OCI-LY3 (cell line): ENCODE results near the gene OPTC.

Source experiments
- H2AFZ ChIP-seq: fragments of 200-600, 300-600 bp; shearing (Covaris generic); 2 replicates; pipeline ENCODE4 v1.6.0; 2014; ENCODE audit warnings: antibody characterized with exemption, low read depth, low read length
- H3K27ac ChIP-seq: fragments of 200-600, 300-600 bp; sonication (generic); 2 replicates; pipeline ENCODE4 v1.5.1; 2014; ENCODE audit warnings: mild to moderate bottlenecking, low read length, moderate library complexity, mixed read lengths
- H3K27me3 ChIP-seq: fragments of 200-600, 300-600 bp; sonication (generic); 2 replicates; pipeline ENCODE4 v1.6.1; 2014; ENCODE audit warnings: low read depth, low read length, mixed read lengths
- H3K36me3 ChIP-seq: fragments of 200-600, 300-600 bp; sonication (generic); replicated peaks from 2 replicates; pipeline ENCODE3; 2014; ENCODE audit warnings: low read depth, low read length, mixed read lengths
- H3K4me1 ChIP-seq: fragments of 300-600, 200-600 bp; sonication (generic); 2 replicates; pipeline ENCODE4 v1.6.1; 2014; ENCODE audit warnings: low read length, mixed read lengths
- H3K4me2 ChIP-seq: fragments of 200-600, 300-600 bp; sonication (generic); 2 replicates; pipeline ENCODE4 v1.6.1; 2014; ENCODE audit warnings: low read length, mixed read lengths
- H3K4me3 ChIP-seq: fragments of 300-600, 200-600 bp; sonication (generic); 2 replicates; pipeline ENCODE4 v1.5.1; 2014; ENCODE audit warnings: antibody characterized with exemption, mild to moderate bottlenecking, low read length, moderate library complexity
- H3K79me2 ChIP-seq: fragments of 300-600, 200-600 bp; shearing (Covaris generic); 2 replicates; pipeline ENCODE4 v1.6.1; 2014; ENCODE audit warnings: mild to moderate bottlenecking, low read length, mixed read lengths
- H3K9ac ChIP-seq: fragments of 300-600, 200-600 bp; shearing (Covaris generic); 2 replicates; pipeline ENCODE4 v1.6.0; 2014; ENCODE audit warnings: mild to moderate bottlenecking, low read length, moderate library complexity
- H3K9me3 ChIP-seq: fragments of 200-600, 300-600 bp; shearing (Covaris generic); 2 replicates; pipeline ENCODE4 v1.6.1; 2014; ENCODE audit warnings: low read length, mixed read lengths; ENCODE audit not compliant: insufficient read depth
- H4K20me1 ChIP-seq: fragments of 200-600, 300-600 bp; sonication (generic); 2 replicates; pipeline ENCODE4 v1.6.1; 2016; ENCODE audit warnings: low read length, mixed read lengths; ENCODE audit not compliant: insufficient read depth
- CTCF ChIP-seq: fragments of 200-600, 300-600 bp; sonication (generic); IDR thresholded peaks from 2 replicates; pipeline ENCODE4 v1.5.1; 2014; ENCODE audit warnings: antibody characterized with exemption, low read length, low read depth
- EZH2phosphoT487 ChIP-seq: fragments of 200-600 bp; shearing (Covaris generic); IDR thresholded peaks from 2 replicates; pipeline ENCODE4 v1.6.1; 2018; ENCODE audit warnings: antibody characterized with exemption, mixed run types, low read depth

The OPTC gene

GRCh38 chr1:203450001-203450400 lies 44.0 kb upstream of the OPTC start:
- Histone ChIP-seq H3K27me3 (peaks cover 17% of the 10 kb centered on the region), H3K4me2 (no peak overlapping the region)

GRCh38 chr1:203450479-203451149 lies 43.3 kb upstream of the OPTC start:
- TF ChIP-seq EZH2phosphoT487 (no peak), CTCF (peak; percentile 36)
- no peak overlapping the region for H2AFZ ChIP-seq
- no peak overlapping the region for H3K9ac ChIP-seq
- H3K27me3 ChIP-seq, result peaks cover 17% of the 10 kb centered on the region
- H3K4me3 ChIP-seq, result no peak overlapping the region
- H3K79me2 ChIP-seq, result no peaks in the 10 kb centered on the region
- no peak overlapping the region for H3K27ac ChIP-seq
- H3K4me1 ChIP-seq, result peaks cover 31% of the 10 kb centered on the region
- no peak overlapping the region for H3K4me2 ChIP-seq
- no peaks in the 10 kb centered on the region for H3K36me3 ChIP-seq
- H4K20me1 ChIP-seq, result no peaks in the 10 kb centered on the region
- H3K9me3 ChIP-seq, result no peaks in the 10 kb centered on the region

More at GRCh38 chr1:203450001-203450400, 44.0 kb upstream of the OPTC start:
- no peak for TF ChIP-seq EZH2phosphoT487
- no peak for TF ChIP-seq CTCF
- Histone ChIP-seq H3K27ac (no peak overlapping the region), H3K36me3 (no peaks in the 10 kb centered on the region), H3K9ac (no peak overlapping the region), H3K79me2 (no peaks in the 10 kb centered on the region), H3K9me3 (no peaks in the 10 kb centered on the region), H3K4me1 (peaks cover 31% of the 10 kb centered on the region), H3K4me3 (no peak overlapping the region), H2AFZ (no peak overlapping the region), H4K20me1 (no peaks in the 10 kb centered on the region)

GRCh38 chr1:203451836-203452784 lies 41.8 kb upstream of the OPTC start:
- H3K9ac ChIP-seq, result no peak overlapping the region
- no peak overlapping the region for H2AFZ ChIP-seq
- H3K9me3 ChIP-seq, result no peaks in the 10 kb centered on the region
- no peaks in the 10 kb centered on the region for H3K36me3 ChIP-seq
- H3K4me3 ChIP-seq, result no peak overlapping the region
- H3K4me1 ChIP-seq, result peaks cover 37% of the 10 kb centered on the region
- H3K4me2 ChIP-seq, result peak overlapping the region; percentile 12; the same call in 1 of the 2 replicates
- no peak for TF ChIP-seq EZH2phosphoT487
- no peak for TF ChIP-seq CTCF
- peaks cover 12% of the 10 kb centered on the region for H3K27me3 ChIP-seq
- no peaks in the 10 kb centered on the region for H4K20me1 ChIP-seq
- no peaks in the 10 kb centered on the region for H3K79me2 ChIP-seq
- H3K27ac ChIP-seq, result no peak overlapping the region

- H3K9ac ChIP-seq, result no peak overlapping the region
- H3K9me3 ChIP-seq, result no peaks in the 10 kb centered on the region
- no peaks in the 10 kb centered on the region for H3K79me2 ChIP-seq
- H3K4me1 ChIP-seq, result peaks cover 37% of the 10 kb centered on the region
- no peak overlapping the region for H2AFZ ChIP-seq
- no peaks in the 10 kb centered on the region for H3K36me3 ChIP-seq
- no peak overlapping the region for H3K4me3 ChIP-seq
- TF ChIP-seq CTCF (no peak), EZH2phosphoT487 (no peak)
- H3K4me2 ChIP-seq, result 0 out of 2 replicates have a peak overlapping the region, but pooled peaks have one; percentile 12
- H3K27ac ChIP-seq, result no peak overlapping the region
- H3K27me3 ChIP-seq, result peaks cover 12% of the 10 kb centered on the region
- no peaks in the 10 kb centered on the region for H4K20me1 ChIP-seq
Measured at GRCh38 chr1:203453016-203453415, 40.9 kb upstream of the OPTC start.
